ENCODE measurements around the gene EGF.

DNA sequence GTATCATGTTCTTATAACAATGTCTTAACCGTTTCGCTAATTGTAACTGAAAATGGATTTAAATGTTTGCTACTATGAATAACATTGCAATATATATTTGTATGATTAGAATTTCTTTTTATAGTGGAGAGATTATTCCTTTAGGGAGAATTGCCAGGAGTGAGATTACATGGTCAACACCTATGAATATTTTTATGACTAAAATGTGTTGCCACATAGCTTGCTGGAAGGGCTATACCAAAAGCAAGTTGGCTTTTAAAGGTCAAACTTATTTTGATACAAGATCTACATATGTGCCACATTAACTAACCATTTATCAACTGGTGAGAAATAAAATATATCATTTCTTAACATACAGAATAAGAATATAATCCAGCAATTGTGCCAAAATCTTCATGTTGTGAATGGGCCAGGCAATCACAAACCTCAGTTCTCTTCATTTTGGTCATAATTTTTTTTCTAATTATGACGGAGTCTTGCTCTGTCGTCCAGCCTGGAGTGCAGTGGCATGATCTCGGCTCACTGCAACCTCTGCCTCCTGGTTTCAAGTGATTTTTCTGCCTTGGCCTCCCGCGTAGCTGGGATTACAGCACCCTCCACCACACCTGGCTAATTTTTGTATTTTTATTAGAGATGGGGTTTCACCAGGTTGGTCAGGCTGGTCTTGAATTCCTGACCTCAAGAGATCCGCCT lies 10.0 kb upstream of the EGF start:
- no peak for TF ChIP-seq HOXC10 (CRISPR knock-in tag; IDR thresholded peaks at IDR 0.05)
- TF ChIP-seq, protein P1, sequence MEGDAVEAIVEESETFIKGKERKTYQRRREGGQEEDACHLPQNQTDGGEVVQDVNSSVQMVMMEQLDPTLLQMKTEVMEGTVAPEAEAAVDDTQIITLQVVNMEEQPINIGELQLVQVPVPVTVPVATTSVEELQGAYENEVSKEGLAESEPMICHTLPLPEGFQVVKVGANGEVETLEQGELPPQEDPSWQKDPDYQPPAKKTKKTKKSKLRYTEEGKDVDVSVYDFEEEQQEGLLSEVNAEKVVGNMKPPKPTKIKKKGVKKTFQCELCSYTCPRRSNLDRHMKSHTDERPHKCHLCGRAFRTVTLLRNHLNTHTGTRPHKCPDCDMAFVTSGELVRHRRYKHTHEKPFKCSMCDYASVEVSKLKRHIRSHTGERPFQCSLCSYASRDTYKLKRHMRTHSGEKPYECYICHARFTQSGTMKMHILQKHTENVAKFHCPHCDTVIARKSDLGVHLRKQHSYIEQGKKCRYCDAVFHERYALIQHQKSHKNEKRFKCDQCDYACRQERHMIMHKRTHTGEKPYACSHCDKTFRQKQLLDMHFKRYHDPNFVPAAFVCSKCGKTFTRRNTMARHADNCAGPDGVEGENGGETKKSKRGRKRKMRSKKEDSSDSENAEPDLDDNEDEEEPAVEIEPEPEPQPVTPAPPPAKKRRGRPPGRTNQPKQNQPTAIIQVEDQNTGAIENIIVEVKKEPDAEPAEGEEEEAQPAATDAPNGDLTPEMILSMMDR (tag by site-specific recombination; IDR thresholded peaks at IDR 0.05): no peak
- TF ChIP-seq HOXD13 (CRISPR knock-in tag; IDR thresholded peaks at IDR 0.05; ENCODE audit: borderline replicate concordance): no peak
- TF ChIP-seq, protein P2, sequence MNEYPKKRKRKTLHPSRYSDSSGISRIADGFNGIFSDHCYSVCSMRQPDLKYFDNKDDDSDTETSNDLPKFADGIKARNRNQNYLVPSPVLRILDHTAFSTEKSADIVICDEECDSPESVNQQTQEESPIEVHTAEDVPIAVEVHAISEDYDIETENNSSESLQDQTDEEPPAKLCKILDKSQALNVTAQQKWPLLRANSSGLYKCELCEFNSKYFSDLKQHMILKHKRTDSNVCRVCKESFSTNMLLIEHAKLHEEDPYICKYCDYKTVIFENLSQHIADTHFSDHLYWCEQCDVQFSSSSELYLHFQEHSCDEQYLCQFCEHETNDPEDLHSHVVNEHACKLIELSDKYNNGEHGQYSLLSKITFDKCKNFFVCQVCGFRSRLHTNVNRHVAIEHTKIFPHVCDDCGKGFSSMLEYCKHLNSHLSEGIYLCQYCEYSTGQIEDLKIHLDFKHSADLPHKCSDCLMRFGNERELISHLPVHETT (tag by site-specific recombination; IDR thresholded peaks at IDR 0.05): no peak
- TF ChIP-seq, protein P3, sequence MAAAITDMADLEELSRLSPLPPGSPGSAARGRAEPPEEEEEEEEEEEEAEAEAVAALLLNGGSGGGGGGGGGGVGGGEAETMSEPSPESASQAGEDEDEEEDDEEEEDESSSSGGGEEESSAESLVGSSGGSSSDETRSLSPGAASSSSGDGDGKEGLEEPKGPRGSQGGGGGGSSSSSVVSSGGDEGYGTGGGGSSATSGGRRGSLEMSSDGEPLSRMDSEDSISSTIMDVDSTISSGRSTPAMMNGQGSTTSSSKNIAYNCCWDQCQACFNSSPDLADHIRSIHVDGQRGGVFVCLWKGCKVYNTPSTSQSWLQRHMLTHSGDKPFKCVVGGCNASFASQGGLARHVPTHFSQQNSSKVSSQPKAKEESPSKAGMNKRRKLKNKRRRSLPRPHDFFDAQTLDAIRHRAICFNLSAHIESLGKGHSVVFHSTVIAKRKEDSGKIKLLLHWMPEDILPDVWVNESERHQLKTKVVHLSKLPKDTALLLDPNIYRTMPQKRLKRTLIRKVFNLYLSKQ (tag by site-specific recombination; IDR thresholded peaks at IDR 0.05; ENCODE audit: borderline replicate concordance): no peak
- no peak for TF ChIP-seq ZNF670 (tag by site-specific recombination; IDR thresholded peaks at IDR 0.05; ENCODE audit: low read depth)
- no peak for TF ChIP-seq ZNF416 (tag by site-specific recombination; IDR thresholded peaks at IDR 0.05)
- TF ChIP-seq HOXA7 (CRISPR knock-in tag; IDR thresholded peaks at IDR 0.05; ENCODE audit: borderline replicate concordance): no peak
- TF ChIP-seq SETDB1 (IDR thresholded peaks at IDR 0.05; ENCODE audit: insufficient read length, low read length): no peak
